ENCODE results near the gene DPYSL3. TPM values are rescaled to one million over a fixed set of nuclear protein-coding genes. Genes with fewer than 3 reads are reported as not detected.

DPYSL3 gene
- total and polyA plus RNA-seq, 2 experiments from 2014 or later = 9.2 to 42.8 TPM

DNA sequence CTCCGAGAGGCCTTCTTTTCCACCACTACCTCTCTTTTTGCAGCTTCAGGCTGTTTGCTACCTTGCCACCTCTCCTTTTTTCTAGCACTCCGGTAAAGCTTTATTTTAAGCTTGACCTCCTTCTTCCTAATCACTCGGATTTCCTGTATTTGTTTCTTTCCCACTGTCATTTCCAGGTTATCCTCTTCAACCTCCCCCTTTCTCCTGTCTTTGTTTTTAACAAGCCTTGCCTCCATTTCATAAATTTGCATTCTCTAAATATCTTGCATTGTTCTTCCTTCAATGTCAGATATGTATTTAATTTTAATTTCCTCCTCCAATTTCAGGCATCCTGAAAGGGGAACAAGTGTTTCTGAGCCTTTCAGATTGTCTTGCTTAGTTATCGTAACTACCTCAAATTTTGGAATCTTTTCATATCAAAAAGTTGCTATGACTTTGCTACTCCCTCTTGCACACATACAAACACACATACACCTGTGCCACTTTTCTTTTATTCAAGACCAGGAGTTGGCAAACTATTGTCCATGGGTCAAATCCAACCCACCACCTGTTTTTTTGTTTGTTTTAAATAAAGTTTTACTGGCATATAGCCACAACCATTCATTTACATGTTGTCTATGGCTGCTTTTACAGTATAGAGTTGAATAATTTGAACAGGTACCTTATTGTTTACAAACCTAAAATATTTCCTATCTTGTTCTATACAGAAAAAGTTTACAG lies 22.7 kb downstream of the DPYSL3 start:
- WGBS, 2 experiments (ENCODE audit: low coverage in 1 of 2, low lambda C conversion rate in 2 of 2, missing lambda C conversion rate in 2 of 2) = 96 to 97% methylated on average over 4 of the region's 4 CpGs
- no peaks in the 10 kb centered on the region for H3K27me3 ChIP-seq (replicated peaks; ENCODE audit: insufficient read depth)
- H3K9me3 ChIP-seq (ENCODE audit: low read depth) = no peaks in the 10 kb centered on the region
- H3K27ac ChIP-seq = no peak overlapping the region
- no peak for DNase-seq
- no peak overlapping the region for H3K4me2 ChIP-seq (ENCODE audit: unreplicated experiment)
- in situ Hi-C loops (cut with MboI) = no loop called here
- no peaks in the 10 kb centered on the region for H4K20me1 ChIP-seq (ENCODE audit: insufficient read depth)
- no peak overlapping the region for H3K9ac ChIP-seq
- no peak overlapping the region for H3K4me3 ChIP-seq
- peaks cover 59% of the 10 kb centered on the region for H3K79me2 ChIP-seq (ENCODE audit: insufficient read depth)
- no peak for TF ChIP-seq EZH2 (IDR thresholded peaks at IDR 0.05; ENCODE audit: insufficient read depth, poor library complexity, severe bottlenecking)
- TF ChIP-seq EZH2phosphoT487 (IDR thresholded peaks at IDR 0.05; ENCODE audit: insufficient read depth, low read depth) = no peak
- H3K9me2 ChIP-seq (ENCODE audit: insufficient read depth) = no peaks in the 10 kb centered on the region
- H3F3A ChIP-seq (ENCODE audit: insufficient read depth) = peaks cover 33% of the 10 kb centered on the region
- no peaks in the 10 kb centered on the region for H3K36me3 ChIP-seq (ENCODE audit: low read depth)
- H2AFZ ChIP-seq = no peak overlapping the region
- peaks cover 31% of the 10 kb centered on the region for H3K4me1 ChIP-seq (ENCODE audit: insufficient read depth)

DNA sequence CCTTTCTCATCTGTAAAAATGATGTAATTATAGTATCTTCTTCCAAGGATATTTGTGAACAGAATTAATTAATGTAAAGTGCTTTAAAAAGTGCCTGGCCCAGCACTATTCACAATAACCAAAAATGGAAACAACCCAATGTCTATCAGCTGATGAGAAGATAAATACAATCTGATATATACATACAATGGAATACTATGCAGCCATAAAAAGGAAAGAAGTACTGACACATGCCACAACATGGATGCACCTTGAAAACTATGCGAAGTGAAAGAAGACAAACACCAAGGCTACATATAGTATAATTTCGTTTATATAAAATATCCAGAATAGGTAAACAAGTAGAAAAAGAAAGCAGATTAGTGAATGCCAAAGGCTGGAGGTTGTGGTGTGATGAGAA lies 24.1 kb downstream of the DPYSL3 start:
- Histone ChIP-seq H3K36me3 (ENCODE audit: low read depth) (no peaks in the 10 kb centered on the region), H3K9me2 (ENCODE audit: insufficient read depth) (no peaks in the 10 kb centered on the region), H3K9me3 (ENCODE audit: low read depth) (no peaks in the 10 kb centered on the region), H3F3A (ENCODE audit: insufficient read depth) (peaks cover 47% of the 10 kb centered on the region), H3K79me2 (ENCODE audit: insufficient read depth) (peaks cover 45% of the 10 kb centered on the region), H3K9ac (peak overlapping the region; percentile 90), H3K27ac (peak overlapping the region; percentile 99), H3K27me3 (replicated peaks; ENCODE audit: insufficient read depth) (no peaks in the 10 kb centered on the region), H4K20me1 (ENCODE audit: insufficient read depth) (no peaks in the 10 kb centered on the region), H2AFZ (no peak overlapping the region), H3K4me3 (no peak overlapping the region), H3K4me2 (ENCODE audit: unreplicated experiment) (peak overlapping the region; percentile 57), H3K4me1 (ENCODE audit: insufficient read depth) (peaks cover 45% of the 10 kb centered on the region)
- TF ChIP-seq EZH2 (IDR thresholded peaks at IDR 0.05; ENCODE audit: insufficient read depth, poor library complexity, severe bottlenecking) (no peak), EZH2phosphoT487 (IDR thresholded peaks at IDR 0.05; ENCODE audit: insufficient read depth, low read depth) (no peak)
- WGBS, 2 experiments (ENCODE audit: low coverage in 1 of 2, low lambda C conversion rate in 2 of 2, missing lambda C conversion rate in 2 of 2) = 94 to 98% methylated on average over 2 of the region's 2 CpGs
- in situ Hi-C loops (cut with MboI) = no loop called here
- DNase-seq = no peak

DNA sequence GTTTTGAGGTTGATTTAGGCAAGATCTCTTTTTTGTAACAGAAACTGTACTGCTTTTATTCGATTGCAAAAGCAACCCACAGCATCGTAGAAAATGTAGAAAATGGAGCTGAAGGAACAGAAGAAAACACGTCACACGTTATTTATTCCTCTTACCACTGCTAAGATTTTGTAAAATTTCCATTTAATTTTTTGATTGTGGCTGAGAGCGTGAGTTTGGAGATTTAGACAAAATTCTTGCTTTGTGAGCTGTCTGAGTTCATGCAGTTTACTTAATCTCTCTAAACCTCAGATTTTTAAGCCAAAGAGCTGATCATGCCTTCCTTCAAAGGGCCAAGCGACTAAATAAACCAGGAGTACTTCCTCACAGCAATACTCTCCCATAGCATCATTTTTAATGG lies 24.8 kb downstream of the DPYSL3 start:
- Histone ChIP-seq H3K4me2 (ENCODE audit: unreplicated experiment) (peak overlapping the region; percentile 57), H4K20me1 (ENCODE audit: insufficient read depth) (no peaks in the 10 kb centered on the region), H3K27me3 (replicated peaks; ENCODE audit: insufficient read depth) (no peaks in the 10 kb centered on the region), H3K27ac (peak overlapping the region; percentile 99), H3K4me1 (ENCODE audit: insufficient read depth) (peaks cover 50% of the 10 kb centered on the region), H3K9ac (peak overlapping the region; percentile 90), H3F3A (ENCODE audit: insufficient read depth) (peaks cover 52% of the 10 kb centered on the region), H3K9me3 (ENCODE audit: low read depth) (no peaks in the 10 kb centered on the region), H3K4me3 (peak overlapping the region; percentile 41), H3K9me2 (ENCODE audit: insufficient read depth) (no peaks in the 10 kb centered on the region), H2AFZ (peak overlapping the region; percentile 8; the same call in 1 of the 2 replicates), H3K79me2 (ENCODE audit: insufficient read depth) (peaks cover 38% of the 10 kb centered on the region), H3K36me3 (ENCODE audit: low read depth) (no peaks in the 10 kb centered on the region)
- peak; percentile 84 for DNase-seq
- TF ChIP-seq EZH2phosphoT487 (IDR thresholded peaks at IDR 0.05; ENCODE audit: insufficient read depth, low read depth) = no peak
- no peak for TF ChIP-seq EZH2 (IDR thresholded peaks at IDR 0.05; ENCODE audit: insufficient read depth, poor library complexity, severe bottlenecking)
- in situ Hi-C loops (cut with MboI) = no loop called here
- 6 to 13% methylated on average over 6 of the region's 6 CpGs for WGBS, 2 experiments (ENCODE audit: low coverage in 1 of 2, low lambda C conversion rate in 2 of 2, missing lambda C conversion rate in 2 of 2)

DNA sequence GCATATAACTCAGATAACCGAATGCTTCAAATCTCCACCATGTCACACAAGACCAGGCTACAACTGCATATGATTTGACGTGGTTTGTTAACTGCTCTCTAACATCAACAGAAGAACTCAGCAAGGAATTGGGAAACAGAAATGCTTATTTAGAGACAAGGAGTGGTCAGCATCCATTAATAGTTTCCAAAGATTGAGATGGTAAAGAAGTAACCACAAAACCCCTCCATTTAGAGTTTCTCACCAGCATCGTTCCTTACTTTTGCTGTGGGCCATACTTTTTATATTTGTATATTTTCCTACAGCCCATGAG lies 25.2 kb downstream of the DPYSL3 start:
- WGBS, 2 experiments (ENCODE audit: low coverage in 1 of 2, low lambda C conversion rate in 2 of 2, missing lambda C conversion rate in 2 of 2) = 7 to 9% methylated on average over 3 of the region's 3 CpGs
- Histone ChIP-seq H3K79me2 (ENCODE audit: insufficient read depth) (peaks cover 35% of the 10 kb centered on the region), H3K9me2 (ENCODE audit: insufficient read depth) (no peaks in the 10 kb centered on the region), H3K9ac (peak overlapping the region; percentile 90), H3K4me1 (ENCODE audit: insufficient read depth) (peaks cover 54% of the 10 kb centered on the region), H3K36me3 (ENCODE audit: low read depth) (no peaks in the 10 kb centered on the region), H3K27me3 (replicated peaks; ENCODE audit: insufficient read depth) (no peaks in the 10 kb centered on the region), H3K9me3 (ENCODE audit: low read depth) (no peaks in the 10 kb centered on the region), H3F3A (ENCODE audit: insufficient read depth) (peaks cover 55% of the 10 kb centered on the region), H2AFZ (peak overlapping the region; percentile 8; the same call in 1 of the 2 replicates), H3K4me2 (ENCODE audit: unreplicated experiment) (peak overlapping the region; percentile 57), H3K27ac (peak overlapping the region; percentile 99), H4K20me1 (ENCODE audit: insufficient read depth) (no peaks in the 10 kb centered on the region), H3K4me3 (peak overlapping the region; percentile 41)
- TF ChIP-seq EZH2phosphoT487 (IDR thresholded peaks at IDR 0.05; ENCODE audit: insufficient read depth, low read depth) (no peak), EZH2 (IDR thresholded peaks at IDR 0.05; ENCODE audit: insufficient read depth, poor library complexity, severe bottlenecking) (no peak)
- in situ Hi-C loops (cut with MboI) = no loop called here
- DNase-seq = no peak
